ENCODE measurements around the gene ACTR3. TPM values are rescaled to one million over a fixed set of nuclear protein-coding genes. Genes with fewer than 3 reads are reported as not detected.

Gene ACTR3
- total RNA-seq, 1 experiment from 2014 or later, result 180 TPM

- Histone ChIP-seq H2BK12ac (ENCODE audit: insufficient read length, low read depth, low read length) (no peak overlapping the region), H3K4ac (ENCODE audit: low read depth, low read length) (no peak overlapping the region), H2AK5ac (ENCODE audit: insufficient read length, low read length) (no peak overlapping the region), H4K91ac (ENCODE audit: insufficient read length, low read depth, low read length) (no peak overlapping the region), H3T11ph (ENCODE audit: low read length) (no peak overlapping the region), H3K27me3 (ENCODE audit: insufficient read depth, low read length) (no peaks in the 10 kb centered on the region), H3K9ac (ENCODE audit: extremely low read depth, insufficient read length, low read length) (no peak overlapping the region), H2BK5ac (ENCODE audit: insufficient read length, low read length) (no peak overlapping the region), H3K4me1 (ENCODE audit: insufficient read depth, low read length) (no peaks in the 10 kb centered on the region), H3K9me3 (ENCODE audit: control insufficient read depth, low read depth, low read length) (no peaks in the 10 kb centered on the region), H4K8ac (replicated peaks; ENCODE audit: insufficient read length, low read depth, low read length) (no peak overlapping the region), H3K27ac (ENCODE audit: insufficient read length, low read depth, low read length) (no peak overlapping the region), H4K5ac (ENCODE audit: insufficient read length, low read depth, low read length) (no peak overlapping the region), H3K23ac (ENCODE audit: insufficient read length, low read depth, low read length) (no peak overlapping the region), H3K23me2 (ENCODE audit: insufficient read length, low read depth, low read length, poor library complexity, severe bottlenecking) (no peaks in the 10 kb centered on the region), H3K18ac (ENCODE audit: insufficient read length, low read depth, low read length) (no peak overlapping the region), H3K56ac (ENCODE audit: insufficient read length, low read depth, low read length) (no peak overlapping the region), H3K14ac (ENCODE audit: insufficient read depth, low read length) (no peak overlapping the region), H2BK120ac (ENCODE audit: low read depth, low read length, poor library complexity, severe bottlenecking) (no peak overlapping the region), H4K20me1 (ENCODE audit: control insufficient read depth, insufficient read depth, insufficient read length) (no peaks in the 10 kb centered on the region), H3K4me2 (ENCODE audit: insufficient read depth, insufficient read length, low read length) (no peak overlapping the region), H3K79me1 (ENCODE audit: insufficient read depth, low read depth, low read length, poor library complexity, severe bottlenecking) (no peaks in the 10 kb centered on the region), H2BK20ac (ENCODE audit: low read depth, low read length, poor library complexity, severe bottlenecking) (no peak overlapping the region), H3K79me2 (ENCODE audit: insufficient read depth, low read length) (no peaks in the 10 kb centered on the region), H2BK15ac (ENCODE audit: low read depth, low read length) (no peak overlapping the region), H2AFZ (ENCODE audit: low read length) (no peak overlapping the region)
- Mint-ChIP-seq H3K4me3 (no peak overlapping the region), H3K27ac (no peak overlapping the region), H3K9me3 (peaks cover 2 to 3% of the 10 kb centered on the region in 2 experiments; a peak in 1 of 5 replicates), H3K36me3 (ENCODE audit: insufficient read depth in 1 of 3, low read depth in 3 of 3) (no peaks in the 10 kb centered on the region), H3K27me3 (ENCODE audit: low read depth) (peaks cover 10% of the 10 kb centered on the region), H3K4me1 (no peaks in the 10 kb centered on the region)
- DNase-seq, result no peak
- no CpG with 5 or more reads among the region's 6 CpGs for WGBS (ENCODE audit: extremely low coverage, insufficient read length, low lambda C conversion rate)
- TF ChIP-seq CTCF (conservative IDR thresholded peaks at IDR 0.05), result no peak
Measured at GRCh38 chr2:113996671-113997594, 107.0 kb downstream of the ACTR3 start.
